MM.1S (cell line): Measurements from ENCODE around the gene TAS2R39.
"Not testable (repeated sequence)": the region's sequence is repeated elsewhere in the genome, so short reads cannot be mapped to it uniquely, and the experiment has no call there.

Source experiments
- DNase-seq: peaks from one replicate; pipeline ENCODE4 v3.0.0-alpha.2; 2015
- H2AFZ ChIP-seq: fragments of 300-600 bp; sonication (generic); 2 replicates; pipeline ENCODE4 v1.6.0; 2016; ENCODE audit warnings: antibody characterized with exemption, low read length
- H3F3A ChIP-seq: fragments of 300-600 bp; sonication (generic); 2 replicates; pipeline ENCODE4 v1.6.1; 2016; ENCODE audit warnings: mild to moderate bottlenecking, antibody characterized with exemption, low read length, moderate library complexity, mixed read lengths; ENCODE audit not compliant: insufficient read depth
- H3K27ac ChIP-seq: fragments of 300-600 bp; sonication (generic); 2 replicates; pipeline ENCODE4 v1.5.1; 2016; ENCODE audit warnings: mild to moderate bottlenecking, low read length
- H3K27me3 ChIP-seq: fragments of 300-600 bp; sonication (generic); replicated peaks from 2 replicates; pipeline ENCODE4 v1.6.0; 2016; ENCODE audit warnings: low read length; ENCODE audit not compliant: insufficient read depth
- H3K36me3 ChIP-seq: fragments of 300-600 bp; sonication (generic); replicated peaks from 2 replicates; pipeline ENCODE4 v1.6.1; 2016; ENCODE audit warnings: mild to moderate bottlenecking, low read length, mixed read lengths; ENCODE audit not compliant: insufficient read depth
- H3K4me1 ChIP-seq: fragments of 300-600 bp; sonication (generic); 2 replicates; pipeline ENCODE4 v1.6.1; 2016; ENCODE audit warnings: low read length, mixed read lengths
- H3K4me2 ChIP-seq: fragments of 300-600 bp; sonication (generic); 2 replicates; pipeline ENCODE4 v1.6.0; 2016; ENCODE audit warnings: low read depth, low read length
- H3K4me3 ChIP-seq: fragments of 300-600 bp; sonication (generic); 2 replicates; pipeline ENCODE4 v1.5.1; 2016; ENCODE audit warnings: low read length, mixed read lengths
- H3K79me2 ChIP-seq: fragments of 300-600 bp; sonication (generic); 2 replicates; pipeline ENCODE4 v1.6.1; 2016; ENCODE audit warnings: mixed run types, low read length, mixed read lengths
- H3K9ac ChIP-seq: fragments of 300-600 bp; sonication (generic); 2 replicates; pipeline ENCODE4 v1.6.1; 2016; ENCODE audit warnings: low read length, mixed read lengths
- H3K9me2 ChIP-seq: fragments of 300-600 bp; sonication (generic); replicated peaks from 2 replicates; pipeline ENCODE4 v1.6.1; 2016; ENCODE audit warnings: mild to moderate bottlenecking, low read length, mixed read lengths; ENCODE audit not compliant: insufficient read depth
- H3K9me3 ChIP-seq: fragments of 300-600 bp; sonication (generic); replicated peaks from 2 replicates; pipeline ENCODE4 v1.6.1; 2016; ENCODE audit warnings: mild to moderate bottlenecking, low read length, mixed read lengths; ENCODE audit not compliant: insufficient read depth
- H4K20me1 ChIP-seq: fragments of 300-600 bp; sonication (generic); 2 replicates; pipeline ENCODE4 v1.6.1; 2016; ENCODE audit warnings: mild to moderate bottlenecking, low read length, moderate library complexity, mixed read lengths; ENCODE audit not compliant: insufficient read depth
- EZH2 ChIP-seq: fragments of 300-600 bp; sonication (generic); optimal IDR thresholded peaks from 2 replicates; pipeline ENCODE3; 2017; ENCODE audit warnings: low read depth, mild to moderate bottlenecking, antibody characterized with exemption, low read length, mixed read lengths
- EZH2phosphoT487 ChIP-seq: fragments of 300-600 bp; sonication (generic); IDR thresholded peaks from 2 replicates; pipeline ENCODE4 v1.6.1; 2018; ENCODE audit warnings: antibody characterized with exemption, low read length
- TF ChIP-seq, protein P1 (sequence below): fragments of 300-600 bp; sonication (generic); IDR thresholded peaks from 2 replicates; pipeline ENCODE4 v1.5.1; 2016; ENCODE audit warnings: antibody characterized with exemption, low read length, mixed read lengths

TAS2R39 gene

GRCh38 chr7:143148651-143149050, 34.6 kb upstream of the TAS2R39 start:
- Histone ChIP-seq H2AFZ (no peak overlapping the region), H3K9me3 (no peaks in the 10 kb centered on the region), H3F3A (no peaks in the 10 kb centered on the region), H3K9ac (no peak overlapping the region), H3K36me3 (no peaks in the 10 kb centered on the region), H3K4me1 (0 out of 2 replicates have a peak, but pooled peaks cover 4% of the 10 kb centered on the region), H3K4me3 (no peak overlapping the region), H3K4me2 (no peak overlapping the region), H3K27ac (no peak overlapping the region), H4K20me1 (no peaks in the 10 kb centered on the region), H3K79me2 (no peaks in the 10 kb centered on the region), H3K9me2 (no peaks in the 10 kb centered on the region), H3K27me3 (no peaks in the 10 kb centered on the region)
- TF ChIP-seq EZH2phosphoT487 (no peak), EZH2 (no peak)
- TF ChIP-seq, protein P1, sequence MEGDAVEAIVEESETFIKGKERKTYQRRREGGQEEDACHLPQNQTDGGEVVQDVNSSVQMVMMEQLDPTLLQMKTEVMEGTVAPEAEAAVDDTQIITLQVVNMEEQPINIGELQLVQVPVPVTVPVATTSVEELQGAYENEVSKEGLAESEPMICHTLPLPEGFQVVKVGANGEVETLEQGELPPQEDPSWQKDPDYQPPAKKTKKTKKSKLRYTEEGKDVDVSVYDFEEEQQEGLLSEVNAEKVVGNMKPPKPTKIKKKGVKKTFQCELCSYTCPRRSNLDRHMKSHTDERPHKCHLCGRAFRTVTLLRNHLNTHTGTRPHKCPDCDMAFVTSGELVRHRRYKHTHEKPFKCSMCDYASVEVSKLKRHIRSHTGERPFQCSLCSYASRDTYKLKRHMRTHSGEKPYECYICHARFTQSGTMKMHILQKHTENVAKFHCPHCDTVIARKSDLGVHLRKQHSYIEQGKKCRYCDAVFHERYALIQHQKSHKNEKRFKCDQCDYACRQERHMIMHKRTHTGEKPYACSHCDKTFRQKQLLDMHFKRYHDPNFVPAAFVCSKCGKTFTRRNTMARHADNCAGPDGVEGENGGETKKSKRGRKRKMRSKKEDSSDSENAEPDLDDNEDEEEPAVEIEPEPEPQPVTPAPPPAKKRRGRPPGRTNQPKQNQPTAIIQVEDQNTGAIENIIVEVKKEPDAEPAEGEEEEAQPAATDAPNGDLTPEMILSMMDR, result no peak
- DNase-seq, result no peak

DNA sequence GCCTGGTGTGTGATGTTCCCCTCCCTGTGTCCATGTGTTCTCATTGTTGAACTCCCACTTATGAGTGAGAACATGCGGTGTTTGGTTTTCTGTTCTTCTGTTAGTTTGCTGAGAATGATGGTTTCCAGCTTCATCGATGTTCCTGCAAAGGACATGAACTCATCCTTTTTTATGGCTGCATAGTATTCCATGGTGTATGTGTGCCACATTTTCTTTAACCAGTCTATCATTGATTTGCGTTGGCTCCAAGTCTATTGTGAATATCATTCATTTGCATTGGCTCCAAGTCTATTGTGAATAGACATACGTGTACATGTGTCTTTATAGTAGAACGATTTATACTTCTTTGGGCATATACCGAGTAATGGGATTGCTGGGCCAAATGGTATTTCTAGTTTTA, 32.5 kb upstream of the TAS2R39 start:
- DNase-seq, H3K9me3 ChIP-seq, H3K79me2 ChIP-seq, H3K9ac ChIP-seq, H3K27ac ChIP-seq, H3F3A ChIP-seq, H3K4me1 ChIP-seq, H2AFZ ChIP-seq, H3K4me3 ChIP-seq, H3K27me3 ChIP-seq, H4K20me1 ChIP-seq, H3K4me2 ChIP-seq, H3K36me3 ChIP-seq, H3K9me2 ChIP-seq: not testable (repeated sequence)

GRCh38 chr7:143158617-143159016, 24.6 kb upstream of the TAS2R39 start:
- H3K9ac ChIP-seq, H3K27me3 ChIP-seq: not testable (repeated sequence)

GRCh38 chr7:143171697-143172096, 11.5 kb upstream of the TAS2R39 start:
- H3K27ac ChIP-seq, result peak overlapping the region; percentile 61; the same call in 1 of the 2 replicates
- DNase-seq, result no peak
- H3F3A ChIP-seq, result peaks cover 11% of the 10 kb centered on the region; the same call in 1 of the 2 replicates
- TF ChIP-seq EZH2 (no peak), EZH2phosphoT487 (no peak)
- H3K4me2 ChIP-seq, result peak overlapping the region; percentile 48
- H3K4me3 ChIP-seq, result peak overlapping the region; percentile 53
- peak overlapping the region; percentile 45 for H3K9ac ChIP-seq
- no peaks in the 10 kb centered on the region for H3K79me2 ChIP-seq
- H3K9me2 ChIP-seq, result no peaks in the 10 kb centered on the region
- no peaks in the 10 kb centered on the region for H3K36me3 ChIP-seq
- no peaks in the 10 kb centered on the region for H3K9me3 ChIP-seq
- H3K4me1 ChIP-seq, result peaks cover 19% of the 10 kb centered on the region
- no peaks in the 10 kb centered on the region for H3K27me3 ChIP-seq
- no peaks in the 10 kb centered on the region for H4K20me1 ChIP-seq
- no peak overlapping the region for H2AFZ ChIP-seq

More at GRCh38 chr7:143158617-143159016, 24.6 kb upstream of the TAS2R39 start:
- not testable (repeated sequence) for DNase-seq, H3K27ac ChIP-seq, H3K4me2 ChIP-seq, H3K36me3 ChIP-seq, H3F3A ChIP-seq, H4K20me1 ChIP-seq, H3K9me2 ChIP-seq, H3K9me3 ChIP-seq, H3K4me3 ChIP-seq, H2AFZ ChIP-seq, H3K79me2 ChIP-seq, H3K4me1 ChIP-seq

- peak overlapping the region; percentile 53 for H3K4me3 ChIP-seq
- no peaks in the 10 kb centered on the region for H3K27me3 ChIP-seq
- no peaks in the 10 kb centered on the region for H3K79me2 ChIP-seq
- peak; percentile 89 for DNase-seq
- no peaks in the 10 kb centered on the region for H3K9me2 ChIP-seq
- H3K4me1 ChIP-seq, result peaks cover 19% of the 10 kb centered on the region
- TF ChIP-seq EZH2, result no peak
- no peak for TF ChIP-seq EZH2phosphoT487
- TF ChIP-seq, protein P1, result no peak
- no peak overlapping the region for H2AFZ ChIP-seq
- H3K36me3 ChIP-seq, result no peaks in the 10 kb centered on the region
- H3K9me3 ChIP-seq, result no peaks in the 10 kb centered on the region
- peaks cover 11% of the 10 kb centered on the region; the same call in 1 of the 2 replicates for H3F3A ChIP-seq
- peak overlapping the region; percentile 45 for H3K9ac ChIP-seq
- H4K20me1 ChIP-seq, result no peaks in the 10 kb centered on the region
- peak overlapping the region; percentile 61; the same call in 1 of the 2 replicates for H3K27ac ChIP-seq
- peak overlapping the region; percentile 48 for H3K4me2 ChIP-seq
Observed at GRCh38 chr7:143172354-143172753, 10.9 kb upstream of the TAS2R39 start.
